ENCODE results near the gene A3GALT2.

The A3GALT2 gene

GRCh38 chr1:33349778-33350610 is 29.1 kb upstream of the A3GALT2 start:
- peak; percentile 78 for DNase-seq

GRCh38 chr1:33349081-33349759 is 28.3 kb upstream of the A3GALT2 start:
- peak; percentile 31 for DNase-seq

GRCh38 chr1:33348676-33349080 is 27.8 kb upstream of the A3GALT2 start:
- no peak for DNase-seq

GRCh38 chr1:33348194-33348593 is 27.3 kb upstream of the A3GALT2 start:
- DNase-seq = no peak

GRCh38 chr1:33347650-33347992 is 26.7 kb upstream of the A3GALT2 start:
- DNase-seq = no peak

- no peak for DNase-seq
Observed at GRCh38 chr1:33346927-33347649, 26.2 kb upstream of the A3GALT2 start.

- DNase-seq = no peak
Observed at GRCh38 chr1:33346533-33346926, 25.6 kb upstream of the A3GALT2 start.

- DNase-seq = no peak
Observed at GRCh38 chr1:33344896-33345560, 24.1 kb upstream of the A3GALT2 start.

GRCh38 chr1:33343539-33343938 is 22.6 kb upstream of the A3GALT2 start:
- DNase-seq = no peak

- no peak for DNase-seq
Observed at GRCh38 chr1:33342041-33342723, 21.3 kb upstream of the A3GALT2 start.

- no peak for DNase-seq
Observed at GRCh38 chr1:33341190-33341589, 20.3 kb upstream of the A3GALT2 start.

GRCh38 chr1:33339413-33339812 is 18.5 kb upstream of the A3GALT2 start:
- no peak for DNase-seq

GRCh38 chr1:33338440-33339211 is 17.7 kb upstream of the A3GALT2 start:
- no peak for DNase-seq

- DNase-seq = no peak
Observed at GRCh38 chr1:33338048-33338439, 17.1 kb upstream of the A3GALT2 start.

- DNase-seq = no peak
Observed at GRCh38 chr1:33337441-33337840, 16.5 kb upstream of the A3GALT2 start.

- no peak for DNase-seq
Observed at GRCh38 chr1:33336580-33336979, 15.7 kb upstream of the A3GALT2 start.

GRCh38 chr1:33335020-33335419 is 14.1 kb upstream of the A3GALT2 start:
- no peak for DNase-seq

- no peak for DNase-seq
Observed at GRCh38 chr1:33334081-33334552, 13.2 kb upstream of the A3GALT2 start.

GRCh38 chr1:33332881-33333280 is 12.0 kb upstream of the A3GALT2 start:
- DNase-seq = no peak

- no peak for DNase-seq
Observed at GRCh38 chr1:33332357-33332789, 11.5 kb upstream of the A3GALT2 start.
